ENCODE data around the gene ABCC9. TPM values are rescaled to one million over a fixed set of nuclear protein-coding genes. Genes with fewer than 3 reads are reported as not detected.

The ABCC9 gene
- polyA plus RNA-seq, 4 donors = under 0.01 to 2.5 (median 1.4) TPM; not detected in 1

DNA sequence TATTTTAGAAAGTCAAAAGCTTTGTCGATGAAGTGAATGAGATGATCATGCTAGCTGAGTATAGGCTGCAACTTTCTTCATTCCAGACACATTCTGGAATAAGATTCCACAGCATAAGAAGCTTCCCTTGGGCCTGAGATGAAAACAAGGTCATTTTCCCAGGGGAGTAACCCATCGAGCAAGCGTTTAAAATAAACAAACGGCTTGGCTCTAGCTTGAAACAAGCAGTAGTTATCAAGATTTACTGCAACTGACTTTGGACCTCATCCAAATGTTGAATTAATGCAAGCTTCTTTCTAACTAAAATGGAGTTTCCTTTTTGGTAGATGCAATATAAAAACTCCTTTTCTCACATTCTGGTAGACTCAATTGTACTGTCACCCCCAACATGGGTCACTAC lies 189.7 kb downstream of the ABCC9 start:
- Histone ChIP-seq H3K27ac (ENCODE audit: low read depth in 1 of 3, low read length in 2 of 3) (no peak overlapping the region), H3K4me1 (ENCODE audit: control insufficient read depth in 3 of 3, insufficient read depth in 2 of 3, low read depth in 1 of 3, low read length in 2 of 3) (peaks cover 0 to 3% (median 0%) of the 10 kb centered on the region in 3 donors), H3K4me3 (ENCODE audit: low read depth in 1 of 3, low read length in 3 of 3) (no peak overlapping the region), H3K9me3 (ENCODE audit: control insufficient read depth in 2 of 2, insufficient read depth in 1 of 2, low read depth in 1 of 2, low read length in 1 of 2) (no peaks in the 10 kb centered on the region), H3K36me3 (ENCODE audit: control insufficient read depth in 3 of 3, insufficient read depth in 2 of 3, low read depth in 1 of 3, low read length in 3 of 3) (no peaks in the 10 kb centered on the region), H3K27me3 (ENCODE audit: control insufficient read depth in 3 of 3, insufficient read depth in 3 of 3, low read length in 3 of 3) (no peaks in the 10 kb centered on the region)
- WGBS, 3 donors = 25 to 31% (median 26%) methylated on average over 4 of the region's 4 CpGs
- FAIRE-seq (no peak), DNase-seq (peak; percentile 40 to 53)

Other genes starting within 250 kb of the ABCC9 start
- 1 to 10 TPM in 3 of 4 donors, under 1 TPM in 1; 0.22 to 5.6 (median 1.7) TPM for gene KCNJ8, start 166.7 kb downstream of the ABCC9 start, polyA plus RNA-seq
- 100 to 1,000 TPM in 2 of 4 donors, 10 to 100 TPM in 2; 70.2 to 215 (median 113) TPM for gene CMAS, start 104.8 kb upstream of the ABCC9 start, polyA plus RNA-seq

Measured in small intestine (tissue), 7 donors.